Activated effector memory CD4-positive, alpha-beta T cell treated with Interleukin-2 at 50 U/mL for 16 hours (primary cell): ENCODE data around the gene ABCA4.

Experiments used
- DNase-seq: peaks from one replicate; pipeline ENCODE4 v3.0.0-alpha.2; 2020

The ABCA4 gene

GRCh38 chr1:94122201-94122970 lies 1.4 kb upstream of the ABCA4 start:
- DNase-seq, result no peak

GRCh38 chr1:94121411-94121821 lies 468 bp upstream of the ABCA4 start:
- no peak for DNase-seq

- DNase-seq, result no peak
These were observed 412 bp downstream of the ABCA4 start for GRCh38 chr1:94120570-94120901.

GRCh38 chr1:94119796-94120569 lies 965 bp downstream of the ABCA4 start:
- no peak for DNase-seq

- no peak for DNase-seq
These were observed 1.6 kb downstream of the ABCA4 start for GRCh38 chr1:94119306-94119705.

GRCh38 chr1:94118471-94118870 lies 2.5 kb downstream of the ABCA4 start:
- no peak for DNase-seq

- no peak for DNase-seq
These were observed 2.9 kb downstream of the ABCA4 start for GRCh38 chr1:94118013-94118412.

GRCh38 chr1:94117259-94117851 lies 3.6 kb downstream of the ABCA4 start:
- no peak for DNase-seq

GRCh38 chr1:94115900-94116436 lies 5.0 kb downstream of the ABCA4 start:
- no peak for DNase-seq

- no peak for DNase-seq
These were observed 5.6 kb downstream of the ABCA4 start for GRCh38 chr1:94115254-94115899.

- no peak for DNase-seq
These were observed 7.2 kb downstream of the ABCA4 start for GRCh38 chr1:94113589-94114226.

GRCh38 chr1:94111879-94112278 lies 9.1 kb downstream of the ABCA4 start:
- DNase-seq, result no peak

- no peak for DNase-seq
These were observed 9.8 kb downstream of the ABCA4 start for GRCh38 chr1:94110946-94111740.

GRCh38 chr1:94110021-94110761 lies 10.8 kb downstream of the ABCA4 start:
- no peak for DNase-seq

- no peak for DNase-seq
These were observed 11.5 kb downstream of the ABCA4 start for GRCh38 chr1:94109478-94109877.

- no peak for DNase-seq
These were observed 13.8 kb downstream of the ABCA4 start for GRCh38 chr1:94107141-94107540.

- no peak for DNase-seq
These were observed 14.2 kb downstream of the ABCA4 start for GRCh38 chr1:94106716-94107115.

GRCh38 chr1:94105957-94106529 lies 14.9 kb downstream of the ABCA4 start:
- DNase-seq, result no peak

- no peak for DNase-seq
These were observed 15.4 kb downstream of the ABCA4 start for GRCh38 chr1:94105581-94105952.

- DNase-seq, result no peak
These were observed 16.0 kb downstream of the ABCA4 start for GRCh38 chr1:94104776-94105580.
